Kidney epithelial cell (primary cell): ENCODE measurements around the gene NTRK3. TPM values are rescaled to one million over a fixed set of nuclear protein-coding genes. Genes with fewer than 3 reads are reported as not detected.

Source experiments
- DNase-seq: peaks from one replicate; pipeline ENCODE4 v3.0.0-alpha.2; 2010; ENCODE audit warnings: low read depth
- H3K27me3 ChIP-seq: 2 replicates; pipeline ENCODE4 v1.6.0; 2011; ENCODE audit warnings: low read length; ENCODE audit not compliant: control insufficient read depth, insufficient read depth
- H3K36me3 ChIP-seq: 2 replicates; pipeline ENCODE4 v1.5.1; 2011; ENCODE audit warnings: low read length; ENCODE audit not compliant: control insufficient read depth, insufficient read depth
- H3K4me3 ChIP-seq: 2 replicates; pipeline ENCODE4 v1.5.1; 2011; ENCODE audit warnings: low read depth, mild to moderate bottlenecking, control low read depth, low read length
- total RNA-seq: library from RNA; depleted of rRNA; stranded (reverse); fragments of >200 nt; gene quantifications from 2 replicates; pipeline ENCODE4 v1.2.3, GENCODE V29; 2015
- TF ChIP-seq, protein P1 (sequence below): IDR thresholded peaks from 2 replicates; pipeline ENCODE4 v1.5.1; 2011; ENCODE audit warnings: mild to moderate bottlenecking, moderate library complexity, low read length, control low read depth, inconsistent platforms; ENCODE audit not compliant: insufficient read depth, poor library complexity, severe bottlenecking

Gene NTRK3
- total RNA-seq, 1 donor from 2014 or later: not detected

DNA sequence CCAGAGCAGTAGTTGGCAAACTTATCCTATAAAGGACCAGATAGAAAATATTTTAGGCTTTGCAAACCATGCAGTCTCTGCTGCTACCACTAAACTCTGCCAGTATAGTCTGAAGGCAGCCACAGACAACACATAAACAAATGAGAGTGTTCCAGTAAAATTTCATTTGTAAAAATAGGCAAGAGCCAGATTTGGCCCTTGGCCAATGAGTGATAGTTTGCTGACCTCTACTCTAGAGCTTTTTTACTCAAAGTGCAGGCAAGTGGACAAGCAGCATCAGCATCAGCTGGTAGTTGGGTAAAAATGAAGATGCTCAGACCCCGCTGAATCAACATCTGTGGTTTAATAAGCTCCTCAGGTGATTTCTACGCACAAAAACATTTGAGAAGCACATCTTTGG is 269.8 kb downstream of the NTRK3 start:
- TF ChIP-seq, protein P1, sequence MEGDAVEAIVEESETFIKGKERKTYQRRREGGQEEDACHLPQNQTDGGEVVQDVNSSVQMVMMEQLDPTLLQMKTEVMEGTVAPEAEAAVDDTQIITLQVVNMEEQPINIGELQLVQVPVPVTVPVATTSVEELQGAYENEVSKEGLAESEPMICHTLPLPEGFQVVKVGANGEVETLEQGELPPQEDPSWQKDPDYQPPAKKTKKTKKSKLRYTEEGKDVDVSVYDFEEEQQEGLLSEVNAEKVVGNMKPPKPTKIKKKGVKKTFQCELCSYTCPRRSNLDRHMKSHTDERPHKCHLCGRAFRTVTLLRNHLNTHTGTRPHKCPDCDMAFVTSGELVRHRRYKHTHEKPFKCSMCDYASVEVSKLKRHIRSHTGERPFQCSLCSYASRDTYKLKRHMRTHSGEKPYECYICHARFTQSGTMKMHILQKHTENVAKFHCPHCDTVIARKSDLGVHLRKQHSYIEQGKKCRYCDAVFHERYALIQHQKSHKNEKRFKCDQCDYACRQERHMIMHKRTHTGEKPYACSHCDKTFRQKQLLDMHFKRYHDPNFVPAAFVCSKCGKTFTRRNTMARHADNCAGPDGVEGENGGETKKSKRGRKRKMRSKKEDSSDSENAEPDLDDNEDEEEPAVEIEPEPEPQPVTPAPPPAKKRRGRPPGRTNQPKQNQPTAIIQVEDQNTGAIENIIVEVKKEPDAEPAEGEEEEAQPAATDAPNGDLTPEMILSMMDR: no peak
- Histone ChIP-seq H3K27me3 (no peaks in the 10 kb centered on the region), H3K4me3 (no peak overlapping the region), H3K36me3 (no peaks in the 10 kb centered on the region)
- no peak for DNase-seq

DNA sequence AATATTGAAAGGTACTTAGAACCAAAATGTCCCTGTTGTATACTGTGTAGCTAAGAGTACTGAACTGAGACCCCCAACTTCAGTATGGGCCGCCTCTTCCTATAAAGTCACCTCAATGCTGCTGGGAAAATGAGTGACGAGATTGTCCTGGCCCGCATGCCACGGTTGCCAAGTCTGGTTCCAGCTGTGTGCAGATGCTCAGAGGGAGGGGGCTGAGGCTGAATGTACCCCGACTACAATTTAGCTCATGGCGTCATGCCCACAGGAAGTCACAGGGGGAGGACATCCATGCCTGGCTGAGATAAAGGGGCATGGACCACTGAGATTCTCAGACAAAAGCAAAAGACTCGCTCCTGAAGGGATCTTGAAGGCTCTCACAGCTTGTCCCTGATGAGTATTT is 271.1 kb downstream of the NTRK3 start:
- DNase-seq: no peak
- TF ChIP-seq, protein P1: no peak
- Histone ChIP-seq H3K36me3 (no peaks in the 10 kb centered on the region), H3K4me3 (no peak overlapping the region), H3K27me3 (no peaks in the 10 kb centered on the region)

DNA sequence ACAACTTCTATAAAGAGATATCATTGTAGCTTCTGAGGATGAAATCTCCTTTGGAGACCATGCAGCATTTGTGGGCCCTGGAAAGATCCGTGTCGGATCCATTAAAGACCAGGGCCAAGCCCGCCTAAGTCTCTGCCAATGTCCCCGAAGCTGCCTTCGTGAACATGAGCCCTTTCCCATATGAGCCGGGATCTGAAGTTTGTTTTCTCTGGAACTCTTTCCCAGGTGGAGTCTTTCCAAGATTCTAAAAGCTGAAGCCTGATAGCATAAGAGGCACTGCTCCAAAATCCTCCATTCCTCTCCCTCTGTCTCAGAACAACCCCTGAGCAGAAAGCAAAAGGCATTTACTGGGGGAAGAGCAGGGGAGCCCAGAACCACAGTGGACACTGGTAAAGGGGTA is 274.6 kb downstream of the NTRK3 start:
- H3K4me3 ChIP-seq: no peak overlapping the region
- no peak for DNase-seq
- H3K36me3 ChIP-seq: no peaks in the 10 kb centered on the region
- H3K27me3 ChIP-seq: no peaks in the 10 kb centered on the region
- TF ChIP-seq, protein P1: no peak

DNA sequence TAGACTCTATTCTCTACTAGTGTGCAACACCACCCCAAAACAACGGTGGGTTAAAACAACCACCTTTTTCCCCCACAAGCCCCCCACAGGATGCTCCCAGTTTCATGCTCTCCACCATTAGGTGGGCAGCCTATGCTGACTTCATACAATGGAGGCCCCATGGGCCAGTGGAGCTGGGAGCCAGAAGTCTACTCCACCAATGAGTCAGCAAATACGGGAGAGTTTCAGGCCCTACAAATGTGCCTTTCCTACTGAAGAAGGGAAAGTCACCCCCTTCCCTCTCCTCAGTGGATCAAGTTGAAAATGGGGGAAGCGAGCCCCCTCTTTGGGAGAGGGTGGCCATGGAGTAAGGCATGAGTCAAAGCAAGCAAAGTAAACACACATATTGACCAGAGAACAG is 278.6 kb downstream of the NTRK3 start:
- Histone ChIP-seq H3K27me3 (no peaks in the 10 kb centered on the region), H3K4me3 (no peak overlapping the region), H3K36me3 (no peaks in the 10 kb centered on the region)
- TF ChIP-seq, protein P1: no peak
- DNase-seq: no peak

DNA sequence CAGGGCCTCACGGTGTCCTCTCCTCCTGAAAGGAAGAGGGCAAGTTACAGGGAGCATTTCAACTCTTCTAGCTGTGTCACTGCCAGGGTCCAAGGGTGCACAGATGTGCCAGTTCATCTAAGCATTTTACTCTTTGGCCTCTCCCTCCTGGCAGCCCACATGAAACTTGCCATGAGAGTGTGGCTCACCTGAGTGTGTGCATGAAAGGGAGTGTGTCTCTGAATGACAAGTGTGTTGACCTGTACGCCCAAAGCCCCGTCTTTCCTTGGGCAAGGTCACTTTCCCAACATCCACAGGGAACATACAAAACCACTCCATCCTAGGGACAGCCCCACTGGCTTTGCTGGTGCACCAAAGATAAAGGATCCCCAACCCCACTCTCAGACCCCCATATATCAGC is 280.0 kb downstream of the NTRK3 start:
- no peak for DNase-seq
- Histone ChIP-seq H3K27me3 (no peaks in the 10 kb centered on the region), H3K36me3 (no peaks in the 10 kb centered on the region), H3K4me3 (no peak overlapping the region)
- TF ChIP-seq, protein P1: no peak

DNA sequence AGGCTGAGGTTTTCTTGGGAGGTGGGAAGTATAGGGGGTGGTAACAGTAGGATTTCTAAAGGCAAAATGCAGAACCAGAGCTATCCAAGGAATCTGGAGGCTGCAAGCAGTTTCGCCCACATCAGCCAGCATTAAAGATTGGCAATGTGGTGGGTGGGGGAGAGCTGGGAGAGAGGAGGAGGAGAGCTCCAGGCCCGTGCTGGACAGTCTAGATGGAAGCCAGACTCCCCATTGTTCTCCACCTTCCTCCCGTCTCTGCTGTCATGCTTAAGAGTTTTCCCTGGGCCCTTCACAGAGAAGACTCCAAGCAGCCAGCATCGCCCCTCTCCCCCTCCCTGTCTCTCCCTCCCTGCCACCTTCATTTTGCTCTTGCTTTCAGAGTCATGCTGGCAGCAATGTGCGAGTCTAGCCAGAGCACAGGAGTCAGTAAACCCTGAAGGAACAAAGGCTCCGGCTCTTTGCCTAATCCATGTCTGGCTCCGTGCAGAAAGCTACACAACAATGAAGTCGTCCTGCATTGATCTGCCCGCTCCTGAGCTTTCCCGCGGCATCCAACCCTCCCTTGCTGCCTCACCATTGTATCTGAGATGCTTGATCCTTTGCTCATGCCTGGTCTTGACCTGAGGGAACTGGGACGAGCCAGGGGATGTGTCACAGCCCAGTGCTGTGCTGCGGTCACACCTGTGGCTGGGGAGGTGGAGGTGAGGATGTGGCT is 282.9 kb downstream of the NTRK3 start:
- H3K36me3 ChIP-seq: no peaks in the 10 kb centered on the region
- no peaks in the 10 kb centered on the region for H3K27me3 ChIP-seq
- H3K4me3 ChIP-seq: no peak overlapping the region
- TF ChIP-seq, protein P1: no peak
- DNase-seq: no peak
